Tibial nerve (tissue), 3 donors: ENCODE measurements around the gene MAMLD1.

Source experiments
- CTCF ChIP-seq, 5 experiments: fragments of 200-600 bp in 3 of 5; fragments of 450-650 bp in 2 of 5; sonication (generic) in 3 of 5; IDR thresholded peaks; one replicate each; pipeline ENCODE4 v1.5.1; 2016 to 2019; ENCODE audit warnings: antibody characterized with exemption in 5 of 5, mild to moderate bottlenecking in 3 of 5, moderate library complexity in 2 of 5
- POLR2A ChIP-seq, 2 donors: fragments of 450-650 bp; IDR thresholded peaks; one replicate each; pipeline ENCODE4 v1.6.1; 2017; ENCODE audit warnings: antibody characterized with exemption in 2 of 2, mild to moderate bottlenecking in 2 of 2, moderate library complexity in 2 of 2

- TF ChIP-seq CTCF (IDR thresholded peaks at IDR 0.05) = no peak
- TF ChIP-seq POLR2A (IDR thresholded peaks at IDR 0.05) = no peak
Observed at GRCh38 chrX:150329282-150329681, 33.8 kb upstream of the MAMLD1 start.
